Measurements from ENCODE around the gene SENP5.

Gene SENP5

DNA sequence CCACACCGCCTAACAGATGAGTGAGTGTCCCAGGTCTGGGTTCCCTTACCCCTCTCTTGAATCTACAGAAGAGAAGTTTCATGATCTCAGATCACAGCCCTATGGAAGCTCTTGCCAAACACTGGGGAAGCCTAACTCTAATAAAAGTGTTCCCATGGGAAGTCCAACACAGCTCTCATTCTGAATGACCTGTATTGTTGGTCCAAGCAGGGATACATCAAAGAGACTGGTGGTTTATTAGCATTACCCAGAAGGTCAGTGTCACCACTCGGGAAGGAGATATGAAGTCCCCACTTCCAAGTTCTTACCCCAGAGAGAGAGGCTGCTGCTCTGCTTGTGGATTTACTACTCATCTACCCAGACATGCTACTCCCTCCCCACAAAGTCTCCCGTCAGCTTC lies 83.7 kb downstream of the SENP5 start:
- no peak overlapping the region for H3K4me3 ChIP-seq (ENCODE audit: low read depth in 1 of 5, low read length in 5 of 5)
- H3K36me3 ChIP-seq (ENCODE audit: control insufficient read depth in 5 of 5, insufficient read depth in 5 of 5, low read length in 5 of 5) = peaks cover 0 to 16% (median 13%) of the 10 kb centered on the region in 5 donors
- peaks cover 0 to 3% (median 0%) of the 10 kb centered on the region in 5 donors for H3K4me1 ChIP-seq (ENCODE audit: control insufficient read depth in 5 of 5, insufficient read depth in 5 of 5, low read length in 5 of 5)
- no peak overlapping the region for H3K9ac ChIP-seq (ENCODE audit: low read length in 5 of 5)
- H3K27ac ChIP-seq (ENCODE audit: low read depth, low read length) = no peak overlapping the region
- no peaks in the 10 kb centered on the region for H3K9me3 ChIP-seq (ENCODE audit: control insufficient read depth in 5 of 5, low read length in 5 of 5)
- no peaks in the 10 kb centered on the region for H3K27me3 ChIP-seq (ENCODE audit: control insufficient read depth in 5 of 5, insufficient read depth in 4 of 5, low read length in 5 of 5)

DNA sequence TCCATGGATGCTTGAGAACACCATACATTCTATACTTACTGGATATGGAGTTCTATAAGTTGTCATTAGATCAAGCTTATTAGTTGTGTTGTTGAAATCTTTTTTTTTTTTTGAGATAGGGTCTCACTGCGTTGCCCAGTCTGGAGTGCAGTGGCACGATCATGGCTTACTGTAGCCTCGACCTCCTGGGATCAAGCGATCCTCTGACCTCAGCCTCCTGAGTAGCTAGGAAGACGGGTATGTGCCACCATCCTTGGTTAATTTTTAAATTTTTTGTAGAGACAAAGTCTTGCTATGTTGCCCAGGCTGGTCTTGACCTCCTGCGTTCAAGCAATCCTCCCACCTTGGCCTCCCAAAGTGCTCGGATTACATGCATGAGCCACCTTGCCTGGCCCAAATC lies 87.1 kb downstream of the SENP5 start:
- no peak overlapping the region for H3K9ac ChIP-seq (ENCODE audit: low read length in 5 of 5)
- H3K27me3 ChIP-seq (ENCODE audit: control insufficient read depth in 5 of 5, insufficient read depth in 4 of 5, low read length in 5 of 5) = no peaks in the 10 kb centered on the region
- H3K9me3 ChIP-seq (ENCODE audit: control insufficient read depth in 5 of 5, low read length in 5 of 5) = no peaks in the 10 kb centered on the region
- H3K27ac ChIP-seq (ENCODE audit: low read depth, low read length) = no peak overlapping the region
- no peaks in the 10 kb centered on the region for H3K4me1 ChIP-seq (ENCODE audit: control insufficient read depth in 5 of 5, insufficient read depth in 5 of 5, low read length in 5 of 5)
- peaks cover 0 to 9% (median 8%) of the 10 kb centered on the region in 5 donors for H3K36me3 ChIP-seq (ENCODE audit: control insufficient read depth in 5 of 5, insufficient read depth in 5 of 5, low read length in 5 of 5)
- no peak overlapping the region for H3K4me3 ChIP-seq (ENCODE audit: low read depth in 1 of 5, low read length in 5 of 5)

DNA sequence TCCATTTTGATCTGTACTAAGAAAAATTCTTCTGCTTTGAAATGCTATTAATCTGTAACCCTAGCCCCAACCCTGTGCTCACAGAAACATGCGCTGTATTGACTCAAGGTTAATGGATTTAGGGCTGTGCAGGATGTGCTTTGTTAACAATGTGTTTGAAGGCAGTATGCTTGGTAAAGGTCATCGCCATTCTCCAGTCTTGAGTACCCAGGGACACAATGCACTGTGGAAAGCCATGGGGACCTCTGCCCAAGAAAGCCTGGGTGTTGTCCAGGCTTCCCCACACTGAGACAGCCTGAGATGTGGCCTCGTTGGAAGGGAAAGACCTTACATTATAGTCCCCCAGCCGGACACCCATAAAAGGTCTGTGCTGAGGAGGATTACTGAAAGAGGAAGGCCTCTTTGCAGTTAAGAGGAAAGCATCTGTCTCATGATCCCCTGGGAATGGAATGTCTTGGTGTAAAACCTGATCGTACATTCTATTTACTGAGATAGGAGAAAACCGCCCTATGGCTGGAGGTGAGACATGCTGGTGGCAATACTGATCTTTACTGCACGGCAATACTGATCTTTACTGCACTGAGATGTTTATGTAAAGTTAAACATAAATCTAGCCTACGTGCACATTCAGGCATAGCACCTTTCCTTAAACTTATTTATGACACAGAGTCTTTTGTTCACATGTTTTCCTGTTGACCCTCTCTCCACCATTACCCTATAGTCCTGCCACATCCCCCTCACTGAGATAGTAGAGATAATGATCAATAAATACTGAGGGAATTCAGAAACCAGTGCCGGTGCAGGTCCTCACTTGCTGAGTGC lies 94.6 kb downstream of the SENP5 start:
- Histone ChIP-seq H3K4me3 (ENCODE audit: low read depth in 1 of 5, low read length in 5 of 5) (no peak overlapping the region), H3K36me3 (ENCODE audit: control insufficient read depth in 5 of 5, insufficient read depth in 5 of 5, low read length in 5 of 5) (peaks cover 0 to 4% (median 0%) of the 10 kb centered on the region in 5 donors), H3K27me3 (ENCODE audit: control insufficient read depth in 5 of 5, insufficient read depth in 4 of 5, low read length in 5 of 5) (no peaks in the 10 kb centered on the region), H3K9me3 (ENCODE audit: control insufficient read depth in 5 of 5, low read length in 5 of 5) (no peaks in the 10 kb centered on the region), H3K9ac (ENCODE audit: low read length in 5 of 5) (no peak overlapping the region), H3K27ac (ENCODE audit: low read depth, low read length) (no peak overlapping the region), H3K4me1 (ENCODE audit: control insufficient read depth in 5 of 5, insufficient read depth in 5 of 5, low read length in 5 of 5) (peaks cover 0 to under 1% (median 0%) of the 10 kb centered on the region in 5 donors)

DNA sequence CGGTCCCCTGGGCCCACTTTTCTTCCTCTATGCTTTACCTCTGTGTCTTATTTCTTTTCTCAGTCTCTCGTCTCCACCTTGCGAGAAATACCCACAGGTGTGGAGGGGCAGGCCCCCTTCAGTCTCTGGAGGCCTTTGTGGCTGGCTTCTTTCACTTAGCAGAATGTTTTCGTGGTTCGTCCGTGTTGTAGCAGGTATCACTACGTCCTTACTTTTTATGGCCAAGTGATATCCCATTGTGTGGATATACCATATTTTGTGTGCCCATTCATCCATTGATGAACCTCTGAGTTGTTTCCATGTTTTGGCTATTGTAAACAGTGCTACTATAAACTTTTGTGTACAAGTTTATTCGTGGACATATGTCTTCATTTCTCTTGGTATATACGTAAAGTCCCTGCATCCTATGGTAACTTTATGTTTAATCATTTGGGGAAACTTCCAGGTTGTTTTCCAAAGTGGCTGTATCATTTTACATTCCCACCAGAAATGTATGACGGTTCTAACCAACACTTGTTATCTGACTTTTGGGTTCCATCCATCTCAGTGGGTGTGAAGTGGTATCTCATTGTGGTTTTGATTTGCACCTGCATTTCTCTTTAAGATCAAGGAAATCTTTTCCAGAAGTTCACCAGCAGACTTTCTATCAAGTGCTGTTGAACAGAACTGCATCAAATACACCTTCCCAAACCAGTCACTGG lies 95.4 kb downstream of the SENP5 start:
- Histone ChIP-seq H3K4me1 (ENCODE audit: control insufficient read depth in 5 of 5, insufficient read depth in 5 of 5, low read length in 5 of 5) (peaks cover under 1 to 8% (median 7%) of the 10 kb centered on the region in 5 donors), H3K9me3 (ENCODE audit: control insufficient read depth in 5 of 5, low read length in 5 of 5) (no peaks in the 10 kb centered on the region), H3K9ac (ENCODE audit: low read length in 5 of 5) (no peak overlapping the region), H3K36me3 (ENCODE audit: control insufficient read depth in 5 of 5, insufficient read depth in 5 of 5, low read length in 5 of 5) (peaks cover 0 to 4% (median 0%) of the 10 kb centered on the region in 5 donors), H3K27ac (ENCODE audit: low read depth, low read length) (no peak overlapping the region), H3K27me3 (ENCODE audit: control insufficient read depth in 5 of 5, insufficient read depth in 4 of 5, low read length in 5 of 5) (no peaks in the 10 kb centered on the region), H3K4me3 (ENCODE audit: low read depth in 1 of 5, low read length in 5 of 5) (no peak overlapping the region)

DNA sequence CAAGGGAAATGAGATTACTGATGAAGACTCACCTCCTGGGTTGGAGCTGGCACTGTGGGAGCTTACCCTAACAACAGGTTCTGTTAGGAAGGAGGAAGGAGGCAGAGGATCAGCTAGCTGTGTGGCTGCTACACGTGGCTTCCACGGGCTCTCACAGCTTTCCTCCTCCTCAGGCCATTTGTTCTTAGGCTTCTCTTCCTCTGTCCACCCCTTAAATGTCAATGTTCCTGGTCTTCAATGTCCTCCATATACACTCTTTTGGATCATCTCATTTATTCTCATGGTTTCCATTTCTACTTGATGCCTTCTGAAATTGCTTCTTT lies 95.9 kb downstream of the SENP5 start:
- peaks cover 2 to 12% (median 11%) of the 10 kb centered on the region in 5 donors for H3K4me1 ChIP-seq (ENCODE audit: control insufficient read depth in 5 of 5, insufficient read depth in 5 of 5, low read length in 5 of 5)

DNA sequence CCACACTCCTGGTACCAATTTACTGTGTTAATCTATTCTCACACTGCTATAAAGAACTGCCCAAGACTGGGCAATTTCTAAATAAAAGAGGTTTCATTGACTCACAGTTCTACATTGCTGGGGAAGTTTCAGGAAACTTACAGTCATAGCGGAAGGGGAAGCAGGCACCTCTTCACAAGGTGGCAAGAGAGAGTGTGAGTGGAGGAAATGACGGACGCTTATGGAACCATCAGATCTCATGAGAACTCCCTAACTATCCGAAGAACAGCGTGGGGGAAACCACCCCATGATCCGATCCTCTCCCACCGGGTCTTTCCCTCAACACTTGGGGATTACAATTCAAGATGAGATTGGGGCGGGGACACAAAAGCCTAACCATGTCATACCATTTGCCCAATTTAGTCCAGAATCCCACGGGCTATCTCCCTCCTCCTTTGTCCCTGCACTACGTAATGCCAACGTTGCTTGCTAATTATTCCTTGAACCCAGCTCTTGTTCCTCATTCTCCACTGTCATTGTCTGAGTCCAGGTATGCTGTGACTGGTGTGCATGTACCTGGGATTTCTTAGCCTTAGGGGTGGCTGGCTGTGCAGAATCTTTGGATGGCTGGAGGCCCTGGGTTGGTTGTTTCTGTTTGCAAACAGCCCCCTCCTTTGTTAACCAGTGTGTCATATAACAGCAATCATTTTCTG lies 97.5 kb downstream of the SENP5 start:
- Histone ChIP-seq H3K36me3 (ENCODE audit: control insufficient read depth in 5 of 5, insufficient read depth in 5 of 5, low read length in 5 of 5) (peaks cover 0 to 4% (median 0%) of the 10 kb centered on the region in 5 donors), H3K27me3 (ENCODE audit: control insufficient read depth in 5 of 5, insufficient read depth in 4 of 5, low read length in 5 of 5) (no peaks in the 10 kb centered on the region), H3K4me3 (ENCODE audit: low read depth in 1 of 5, low read length in 5 of 5) (no peak overlapping the region), H3K9ac (ENCODE audit: low read length in 5 of 5) (no peak overlapping the region), H3K27ac (ENCODE audit: low read depth, low read length) (no peak overlapping the region), H3K9me3 (ENCODE audit: control insufficient read depth in 5 of 5, low read length in 5 of 5) (no peaks in the 10 kb centered on the region), H3K4me1 (ENCODE audit: control insufficient read depth in 5 of 5, insufficient read depth in 5 of 5, low read length in 5 of 5) (peaks cover 2 to 21% (median 11%) of the 10 kb centered on the region in 5 donors)

More for the DNA sequence above, 95.9 kb downstream of the SENP5 start:
- Histone ChIP-seq H3K9me3 (ENCODE audit: control insufficient read depth in 5 of 5, low read length in 5 of 5) (no peaks in the 10 kb centered on the region), H3K27ac (ENCODE audit: low read depth, low read length) (no peak overlapping the region), H3K36me3 (ENCODE audit: control insufficient read depth in 5 of 5, insufficient read depth in 5 of 5, low read length in 5 of 5) (peaks cover 0 to 4% (median 0%) of the 10 kb centered on the region in 5 donors), H3K4me3 (ENCODE audit: low read depth in 1 of 5, low read length in 5 of 5) (no peak overlapping the region), H3K9ac (ENCODE audit: low read length in 5 of 5) (no peak overlapping the region), H3K27me3 (ENCODE audit: control insufficient read depth in 5 of 5, insufficient read depth in 4 of 5, low read length in 5 of 5) (no peaks in the 10 kb centered on the region)

DNA sequence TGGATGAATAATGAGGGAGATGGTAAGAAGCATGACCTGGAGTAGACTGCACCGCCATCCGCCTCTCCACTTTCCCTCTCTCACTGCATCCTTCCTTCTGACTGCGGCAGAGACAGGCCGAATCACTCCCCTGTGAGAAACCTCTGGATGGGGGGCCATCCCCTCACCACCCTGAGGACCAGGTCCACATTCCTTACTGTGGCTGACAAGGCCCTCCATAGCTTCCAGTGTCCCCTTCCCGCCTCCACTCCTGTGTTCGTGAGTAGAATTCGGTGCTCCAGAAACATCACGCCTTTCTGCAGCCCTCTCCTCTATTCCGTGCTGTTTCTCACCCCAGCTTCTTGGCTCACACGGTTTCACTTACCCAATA lies 98.1 kb downstream of the SENP5 start:
- Histone ChIP-seq H3K36me3 (ENCODE audit: control insufficient read depth in 5 of 5, insufficient read depth in 5 of 5, low read length in 5 of 5) (peaks cover 0 to 4% (median 0%) of the 10 kb centered on the region in 5 donors), H3K4me1 (ENCODE audit: control insufficient read depth in 5 of 5, insufficient read depth in 5 of 5, low read length in 5 of 5) (peaks cover 2 to 21% (median 11%) of the 10 kb centered on the region in 5 donors), H3K9ac (ENCODE audit: low read length in 5 of 5) (no peak overlapping the region), H3K4me3 (ENCODE audit: low read depth in 1 of 5, low read length in 5 of 5) (no peak overlapping the region), H3K27me3 (ENCODE audit: control insufficient read depth in 5 of 5, insufficient read depth in 4 of 5, low read length in 5 of 5) (no peaks in the 10 kb centered on the region), H3K9me3 (ENCODE audit: control insufficient read depth in 5 of 5, low read length in 5 of 5) (no peaks in the 10 kb centered on the region), H3K27ac (ENCODE audit: low read depth, low read length) (no peak overlapping the region)

DNA sequence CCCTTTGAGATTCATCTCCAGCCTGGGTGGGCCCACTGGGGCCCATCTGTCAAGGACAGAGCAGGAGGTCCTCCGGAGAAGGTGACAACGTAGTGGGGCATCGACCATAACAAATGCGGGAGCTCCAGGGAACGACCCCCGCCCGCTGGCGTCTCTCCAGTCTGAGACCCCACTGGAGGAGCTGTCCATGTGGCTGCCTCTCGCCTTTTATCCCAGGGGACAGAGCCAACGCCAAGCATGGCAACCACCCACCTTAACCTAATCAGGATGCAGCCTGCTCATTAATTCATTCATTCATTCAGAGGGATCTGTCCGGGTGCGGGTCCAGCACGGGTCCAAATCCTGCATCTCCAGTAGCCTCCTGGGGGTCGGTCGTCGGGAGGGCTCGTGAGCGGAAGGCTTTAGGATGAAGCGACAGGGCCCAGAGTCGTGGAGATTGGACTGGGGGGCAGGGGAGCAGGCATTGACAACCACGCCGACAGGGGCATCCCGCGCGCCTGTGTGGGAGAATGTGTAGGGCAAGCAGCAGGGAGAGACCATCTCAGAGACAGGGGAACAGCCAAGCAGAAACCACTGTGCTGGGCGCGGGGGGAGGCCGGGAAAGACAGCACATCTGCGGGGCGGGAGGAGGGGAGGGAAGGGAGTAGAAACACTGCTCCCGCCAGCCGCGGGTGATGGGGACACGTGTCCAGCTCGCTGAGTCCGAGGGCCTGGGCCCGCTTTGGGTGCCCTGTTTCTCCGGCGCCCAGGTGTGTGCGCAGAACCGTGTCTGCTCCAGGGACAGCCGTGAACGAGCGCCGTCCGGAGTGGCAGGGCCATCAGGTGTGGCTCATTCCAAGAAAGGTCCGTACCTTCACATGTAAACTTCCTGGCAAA lies 99.0 kb downstream of the SENP5 start:
- H3K9me3 ChIP-seq (ENCODE audit: control insufficient read depth in 5 of 5, low read length in 5 of 5) = no peaks in the 10 kb centered on the region
- H3K4me3 ChIP-seq (ENCODE audit: low read depth in 1 of 5, low read length in 5 of 5) = no peak overlapping the region
- peaks cover 2 to 21% (median 11%) of the 10 kb centered on the region in 5 donors for H3K4me1 ChIP-seq (ENCODE audit: control insufficient read depth in 5 of 5, insufficient read depth in 5 of 5, low read length in 5 of 5)
- H3K27me3 ChIP-seq (ENCODE audit: control insufficient read depth in 5 of 5, insufficient read depth in 4 of 5, low read length in 5 of 5) = no peaks in the 10 kb centered on the region
- H3K36me3 ChIP-seq (ENCODE audit: control insufficient read depth in 5 of 5, insufficient read depth in 5 of 5, low read length in 5 of 5) = peaks cover 0 to 4% (median 0%) of the 10 kb centered on the region in 5 donors
- no peak overlapping the region for H3K9ac ChIP-seq (ENCODE audit: low read length in 5 of 5)
- no peak overlapping the region for H3K27ac ChIP-seq (ENCODE audit: low read depth, low read length)

DNA sequence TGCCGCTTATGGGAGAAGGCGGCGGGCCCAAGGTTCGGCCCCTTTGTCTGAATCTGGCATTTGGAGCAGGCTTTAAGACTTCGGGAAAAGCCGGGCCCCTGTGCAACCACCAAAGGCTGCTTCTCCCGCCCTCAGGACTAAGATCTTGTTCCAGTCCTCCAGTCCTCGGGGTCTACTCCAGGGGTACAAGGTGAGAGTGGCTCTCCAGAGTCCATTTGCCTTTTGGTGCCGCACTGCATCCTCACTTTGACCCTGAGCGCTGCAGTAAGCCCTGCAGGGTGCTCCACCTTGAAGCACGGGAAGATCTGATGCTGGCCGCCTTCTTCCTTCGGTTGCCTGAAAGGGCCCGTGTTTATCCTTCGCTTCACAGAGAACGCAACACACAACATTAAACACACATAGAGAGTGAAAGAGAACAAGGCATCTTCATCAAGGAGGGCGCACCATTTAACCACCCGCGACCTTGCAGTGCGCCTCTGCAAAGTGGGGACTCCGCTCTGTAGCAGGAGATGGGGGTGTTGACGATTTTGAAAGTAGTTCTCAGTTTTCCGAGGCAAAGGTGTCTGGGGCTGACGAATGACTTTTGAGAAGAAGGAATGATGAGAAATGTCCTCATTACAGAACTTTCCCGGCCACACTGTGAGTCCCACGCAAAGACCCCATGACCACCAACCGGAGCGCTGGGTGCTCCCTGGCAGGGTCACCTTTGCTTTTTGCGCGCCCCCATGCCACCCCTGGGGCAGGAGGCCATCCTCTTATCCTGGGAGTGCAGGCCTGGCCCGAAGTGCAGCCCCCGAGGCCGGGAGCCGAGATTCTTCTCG lies 99.9 kb downstream of the SENP5 start:
- peak overlapping the region; percentile 75 to 86 (median 82) for H3K4me3 ChIP-seq (ENCODE audit: low read depth in 1 of 5, low read length in 5 of 5)
- no peak overlapping the region for H3K27ac ChIP-seq (ENCODE audit: low read depth, low read length)
- peak overlapping the region in 3 of 5 donors; percentile 76 to 84 (median 83) for H3K9ac ChIP-seq (ENCODE audit: low read length in 5 of 5)
- no peaks in the 10 kb centered on the region for H3K27me3 ChIP-seq (ENCODE audit: control insufficient read depth in 5 of 5, insufficient read depth in 4 of 5, low read length in 5 of 5)
- peaks cover 0 to 4% (median 0%) of the 10 kb centered on the region in 5 donors for H3K36me3 ChIP-seq (ENCODE audit: control insufficient read depth in 5 of 5, insufficient read depth in 5 of 5, low read length in 5 of 5)
- peaks cover 2 to 21% (median 11%) of the 10 kb centered on the region in 5 donors for H3K4me1 ChIP-seq (ENCODE audit: control insufficient read depth in 5 of 5, insufficient read depth in 5 of 5, low read length in 5 of 5)
- no peaks in the 10 kb centered on the region for H3K9me3 ChIP-seq (ENCODE audit: control insufficient read depth in 5 of 5, low read length in 5 of 5)
